Erythroblast (primary cell): ENCODE data around the gene NUDT19.

Source experiments
- DNase-seq, 2 experiments: peaks; one replicate each; lab custom pipeline; 2025; lab: John Stamatoyannopoulos, UW
- GATA1 ChIP-seq: IDR thresholded peaks from 2 replicates; pipeline ENCODE4 v1.6.1; 2011; ENCODE audit warnings: low read depth, mild to moderate bottlenecking, control low read depth, low read length, moderate library complexity
- POLR2A ChIP-seq: IDR thresholded peaks from 2 replicates; pipeline ENCODE4 v1.6.1; 2011; ENCODE audit warnings: mild to moderate bottlenecking, low read length

The NUDT19 gene

DNA sequence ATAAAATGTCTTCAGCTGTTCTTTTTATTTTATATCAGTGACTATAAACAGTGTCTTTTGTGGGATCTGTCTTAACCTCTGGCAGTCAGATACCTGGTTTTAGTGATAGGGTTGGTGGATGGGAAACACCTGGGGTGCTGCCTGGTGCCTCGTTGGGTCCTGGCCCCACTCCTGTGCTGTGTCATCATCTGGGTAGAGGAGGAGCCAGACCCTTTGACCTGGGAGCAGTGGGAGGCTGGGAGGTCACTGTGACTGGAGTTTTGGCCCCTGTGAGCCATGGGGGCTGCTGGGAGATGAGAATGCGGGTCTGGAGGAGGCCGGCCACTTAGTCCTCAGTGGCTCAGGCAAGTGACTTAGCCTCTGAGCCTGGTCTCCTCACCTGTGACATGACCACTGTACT, 57.3 kb downstream of the NUDT19 start:
- TF ChIP-seq POLR2A, result no peak
- no peak for TF ChIP-seq GATA1
- DNase-seq, result no peak

GRCh38 chr19:32749361-32749760, 57.7 kb downstream of the NUDT19 start:
- DNase-seq, result no peak
- TF ChIP-seq POLR2A (no peak), GATA1 (no peak)

DNA sequence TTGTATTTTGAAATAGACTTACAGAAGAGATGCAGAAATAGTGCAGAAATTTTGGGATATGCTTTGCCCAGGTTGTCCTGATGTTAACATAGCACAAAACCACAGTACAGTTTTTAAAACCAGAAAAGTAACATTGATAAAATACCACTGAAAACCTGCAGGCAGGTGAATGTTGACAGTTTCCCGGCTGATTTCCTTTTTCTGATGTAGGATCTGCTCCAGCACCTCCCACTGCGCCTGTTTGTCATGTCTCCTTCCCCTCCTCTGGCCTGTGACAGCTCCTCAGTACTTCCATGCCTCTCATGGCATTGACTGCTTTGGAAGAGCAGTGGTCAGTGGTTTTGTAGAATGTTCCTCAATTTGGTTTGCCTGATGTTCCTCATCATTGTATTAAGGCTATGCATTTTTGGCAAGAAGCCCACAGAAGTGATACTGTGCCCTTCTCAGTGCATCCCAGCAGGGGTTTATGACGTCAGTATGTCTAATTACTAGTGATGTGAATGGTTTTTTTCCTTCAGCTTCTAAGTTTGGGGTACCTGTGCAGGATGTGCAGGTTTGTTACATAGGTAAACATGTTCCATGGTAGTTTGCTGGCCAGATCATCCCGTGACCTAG, 58.9 kb downstream of the NUDT19 start:
- TF ChIP-seq POLR2A (no peak), GATA1 (no peak)

DNA sequence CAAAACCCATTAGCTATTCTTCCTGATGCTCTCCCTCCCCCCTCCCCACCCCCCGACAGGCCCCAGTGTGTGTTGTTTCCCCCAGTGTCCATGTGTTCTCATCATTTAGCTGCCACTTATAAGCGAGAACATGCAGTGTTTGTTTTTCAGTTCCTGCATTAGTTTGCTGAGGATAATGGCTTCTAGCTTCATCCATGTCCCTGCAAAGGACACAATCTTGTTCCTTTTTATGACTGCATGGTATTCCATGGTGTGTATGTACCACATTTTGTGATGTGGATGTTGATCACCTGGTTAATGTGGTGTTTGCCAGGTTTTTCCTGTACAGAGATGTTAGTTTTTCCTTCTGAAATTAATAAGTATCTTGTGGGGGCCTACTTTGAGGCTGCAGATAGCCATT, 59.4 kb downstream of the NUDT19 start:
- TF ChIP-seq GATA1, result no peak
- TF ChIP-seq POLR2A, result no peak
- no peak for DNase-seq

More for the DNA sequence above, 58.9 kb downstream of the NUDT19 start:
- DNase-seq, result no peak

- no peak for DNase-seq
- TF ChIP-seq POLR2A (no peak), GATA1 (no peak)
Measured at GRCh38 chr19:32757189-32757588, 65.6 kb downstream of the NUDT19 start.
